Keratinocyte (primary cell): ENCODE results near the gene DNASE1. TPM values are rescaled to one million over a fixed set of nuclear protein-coding genes. Genes with fewer than 3 reads are reported as not detected.

Experiments used
- DNase-seq: peaks from one replicate; pipeline ENCODE4 v3.0.0-alpha.2; 2011; ENCODE audit warnings: low read depth, missing footprints, low spot score
- FAIRE-seq: peaks from 2 replicates; lab custom pipeline; 2011; peaks lifted over from hg19 to GRCh38; lab: Jason Lieb, UNC
- H2AFZ ChIP-seq: 2 replicates; pipeline ENCODE4 v1.6.0; 2012; ENCODE audit warnings: low read length, control low read depth, inconsistent platforms; ENCODE audit not compliant: control insufficient read depth
- H3K27ac ChIP-seq: 2 replicates; pipeline ENCODE4 v1.5.1; 2011; ENCODE audit warnings: low read length; ENCODE audit not compliant: control insufficient read depth, insufficient read depth
- H3K27me3 ChIP-seq: 3 replicates; pipeline ENCODE4 v1.6.0; 2011; ENCODE audit warnings: low read length; ENCODE audit not compliant: control insufficient read depth, insufficient read depth; ENCODE audit errors: extremely low read depth
- H3K36me3 ChIP-seq, 2 experiments: 2 replicates in 1 of 2; 3 replicates in 1 of 2; pipeline ENCODE4 v1.5.1; 2011; ENCODE audit warnings: low read length in 2 of 2, mild to moderate bottlenecking in 1 of 2; ENCODE audit not compliant: control insufficient read depth in 2 of 2, insufficient read depth in 2 of 2; ENCODE audit errors: extremely low read depth in 1 of 2
- H3K4me1 ChIP-seq: 3 replicates; pipeline ENCODE4 v1.5.1; 2011; ENCODE audit warnings: low read length; ENCODE audit not compliant: control insufficient read depth, insufficient read depth; ENCODE audit errors: extremely low read depth
- H3K4me2 ChIP-seq: 3 replicates; pipeline ENCODE4 v1.6.0; 2011; ENCODE audit warnings: low read depth, low read length; ENCODE audit not compliant: control insufficient read depth, insufficient read depth; ENCODE audit errors: extremely low read depth
- H3K4me3 ChIP-seq, 3 experiments: fragments of 200-600 bp in 1 of 3; sonication (generic) in 1 of 3; 2 replicates in 2 of 3; 3 replicates in 1 of 3; pipeline ENCODE4 v1.5.1; 2011 to 2016; ENCODE audit warnings: low read length in 3 of 3, mild to moderate bottlenecking in 3 of 3, control low read depth in 2 of 3, inconsistent platforms in 1 of 3, low read depth in 1 of 3, mixed read lengths in 1 of 3, mixed run types in 1 of 3, moderate library complexity in 1 of 3; ENCODE audit not compliant: control insufficient read depth in 2 of 3, insufficient read depth in 2 of 3; ENCODE audit errors: extremely low read depth in 1 of 3
- H3K79me2 ChIP-seq: 2 replicates; pipeline ENCODE4 v1.6.0; 2012; ENCODE audit warnings: low read length; ENCODE audit not compliant: control insufficient read depth, insufficient read depth
- H3K9ac ChIP-seq: 3 replicates; pipeline ENCODE4 v1.6.0; 2011; ENCODE audit warnings: low read length; ENCODE audit not compliant: control insufficient read depth, insufficient read depth; ENCODE audit errors: extremely low read depth
- H3K9me1 ChIP-seq: 3 replicates; pipeline ENCODE4 v1.6.0; 2011; ENCODE audit warnings: low read length; ENCODE audit not compliant: control insufficient read depth, insufficient read depth; ENCODE audit errors: extremely low read depth
- H3K9me3 ChIP-seq: 2 replicates; pipeline ENCODE4 v1.5.1; 2012; ENCODE audit warnings: low read depth, low read length; ENCODE audit not compliant: control insufficient read depth
- H4K20me1 ChIP-seq: 3 replicates; pipeline ENCODE4 v1.6.0; 2011; ENCODE audit warnings: low read length; ENCODE audit not compliant: control insufficient read depth, insufficient read depth; ENCODE audit errors: extremely low read depth
- EZH2 ChIP-seq: IDR thresholded peaks from one replicate; pipeline ENCODE4 v1.6.1; 2012; ENCODE audit warnings: inconsistent platforms, mild to moderate bottlenecking, low read length, moderate library complexity
- dilution Hi-C: fragments of 300-500 bp; cut with MboI; formaldehyde crosslinking; loops from one replicate; pipeline ENCODE4 v1.7.0; 2020; ENCODE audit warnings: low sequenced_read_pairs; ENCODE audit not compliant: extremely low pct_ligation_motif_present
- polyA plus RNA-seq, 5 experiments: library from polyadenylated mRNA; depleted of rRNA in 3 of 5; stranded (reverse) in 3 of 5; stranded (forward) in 1 of 5; unstranded in 1 of 5; fragments of >200 nt; gene quantifications; 1 replicate in 1 of 5; 2 replicates in 3 of 5; 3 replicates in 1 of 5; pipeline versions ENCODE4 v1.2.1 to v1.2.3, GENCODE V29; 2011 to 2012; ENCODE audit warnings: missing spikeins in 2 of 5, low read depth in 1 of 5, low replicate concordance in 1 of 5
- TF ChIP-seq, protein P1 (sequence below), 3 experiments: IDR thresholded peaks in 1 of 3; conservative IDR thresholded peaks in 1 of 3; optimal IDR thresholded peaks in 1 of 3; 2 replicates in 2 of 3; 3 replicates in 1 of 3; pipeline versions ENCODE3 to v1.5.1; 2011; ENCODE audit warnings: low read length in 3 of 3, mild to moderate bottlenecking in 3 of 3, moderate library complexity in 2 of 3, control low read depth in 1 of 3, inconsistent platforms in 1 of 3; ENCODE audit not compliant: insufficient read depth in 2 of 3; ENCODE audit errors: extremely low read depth in 1 of 3

The DNASE1 gene
- polyA plus RNA-seq, 1 donor (not counting 4 experiments of a cell fraction or from before 2014, with no cell fraction given), result 5.2 TPM

DNA sequence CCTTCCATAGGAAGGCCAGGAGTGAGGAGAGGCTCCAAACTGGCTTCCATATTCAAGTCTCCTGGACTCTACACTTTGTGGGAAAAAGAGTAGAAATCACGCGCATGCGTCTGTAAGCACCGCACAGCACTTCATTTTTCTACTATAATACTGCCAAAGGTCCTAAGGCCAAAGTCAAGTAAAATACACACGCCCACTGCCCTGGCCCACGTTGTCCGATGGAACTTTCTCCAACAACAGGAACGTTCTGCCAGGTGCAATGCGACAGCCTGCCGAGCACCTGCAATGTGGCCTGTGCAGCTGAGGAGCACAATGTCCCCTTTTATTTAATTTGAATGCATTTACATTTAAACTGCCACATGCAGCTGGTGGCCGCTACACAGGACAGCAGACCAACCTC lies 23.5 kb downstream of the DNASE1 start:
- H3K4me3 ChIP-seq, result no peak overlapping the region
- DNase-seq (no peak), FAIRE-seq (no peak)
- H4K20me1 ChIP-seq, result no peaks in the 10 kb centered on the region
- no peaks in the 10 kb centered on the region for H3K27me3 ChIP-seq
- H3K9me1 ChIP-seq, result no peaks in the 10 kb centered on the region
- no peaks in the 10 kb centered on the region for H3K79me2 ChIP-seq
- TF ChIP-seq, protein P1, sequence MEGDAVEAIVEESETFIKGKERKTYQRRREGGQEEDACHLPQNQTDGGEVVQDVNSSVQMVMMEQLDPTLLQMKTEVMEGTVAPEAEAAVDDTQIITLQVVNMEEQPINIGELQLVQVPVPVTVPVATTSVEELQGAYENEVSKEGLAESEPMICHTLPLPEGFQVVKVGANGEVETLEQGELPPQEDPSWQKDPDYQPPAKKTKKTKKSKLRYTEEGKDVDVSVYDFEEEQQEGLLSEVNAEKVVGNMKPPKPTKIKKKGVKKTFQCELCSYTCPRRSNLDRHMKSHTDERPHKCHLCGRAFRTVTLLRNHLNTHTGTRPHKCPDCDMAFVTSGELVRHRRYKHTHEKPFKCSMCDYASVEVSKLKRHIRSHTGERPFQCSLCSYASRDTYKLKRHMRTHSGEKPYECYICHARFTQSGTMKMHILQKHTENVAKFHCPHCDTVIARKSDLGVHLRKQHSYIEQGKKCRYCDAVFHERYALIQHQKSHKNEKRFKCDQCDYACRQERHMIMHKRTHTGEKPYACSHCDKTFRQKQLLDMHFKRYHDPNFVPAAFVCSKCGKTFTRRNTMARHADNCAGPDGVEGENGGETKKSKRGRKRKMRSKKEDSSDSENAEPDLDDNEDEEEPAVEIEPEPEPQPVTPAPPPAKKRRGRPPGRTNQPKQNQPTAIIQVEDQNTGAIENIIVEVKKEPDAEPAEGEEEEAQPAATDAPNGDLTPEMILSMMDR (optimal IDR thresholded peaks at IDR 0.05 in 1 of 3, IDR thresholded peaks at IDR 0.05 in 1 of 3, conservative IDR thresholded peaks at IDR 0.05 in 1 of 3; ENCODE audit: extremely low read depth in 1 of 3, insufficient read depth in 2 of 3, low read length in 3 of 3), result no peak
- no peak for TF ChIP-seq EZH2
- H3K4me2 ChIP-seq, result no peak overlapping the region
- no peak overlapping the region for H3K9ac ChIP-seq
- dilution Hi-C loops, result no loop called here
- no peak overlapping the region for H3K27ac ChIP-seq
- no peaks in the 10 kb centered on the region for H3K9me3 ChIP-seq
- no peak overlapping the region for H2AFZ ChIP-seq
- H3K4me1 ChIP-seq, result no peaks in the 10 kb centered on the region
- peaks cover 22 to 31% of the 10 kb centered on the region in 2 experiments for H3K36me3 ChIP-seq

DNA sequence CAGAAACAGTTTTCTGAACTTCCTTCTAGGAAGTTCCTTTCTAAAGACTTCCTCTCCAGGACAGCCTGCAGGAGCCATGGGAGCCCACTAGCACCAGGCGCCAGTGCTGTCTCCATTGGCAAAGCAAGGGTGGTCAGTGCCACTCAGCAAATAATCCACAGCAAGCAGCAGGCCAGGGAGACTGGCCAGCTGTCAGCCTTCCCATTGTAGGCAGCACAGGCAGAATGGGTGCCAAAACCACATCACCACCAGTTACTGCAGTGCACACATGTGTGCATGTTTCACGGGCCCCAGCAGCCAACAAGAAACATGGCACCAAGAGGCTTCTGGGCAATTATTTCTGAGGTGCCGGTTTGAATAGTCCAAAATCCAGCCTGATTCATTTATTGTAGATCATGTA lies 26.7 kb downstream of the DNASE1 start:
- FAIRE-seq, result no peak
- H3K4me1 ChIP-seq, result no peaks in the 10 kb centered on the region
- H4K20me1 ChIP-seq, result no peaks in the 10 kb centered on the region
- no peak overlapping the region for H3K9ac ChIP-seq
- H3K4me2 ChIP-seq, result no peak overlapping the region
- H3K36me3 ChIP-seq, result peaks cover 25 to 26% of the 10 kb centered on the region in 2 experiments
- DNase-seq, result no peak
- H3K9me1 ChIP-seq, result no peaks in the 10 kb centered on the region
- no peak overlapping the region for H3K4me3 ChIP-seq
- no peaks in the 10 kb centered on the region for H3K9me3 ChIP-seq
- no peaks in the 10 kb centered on the region for H3K27me3 ChIP-seq
- TF ChIP-seq, protein P1 (optimal IDR thresholded peaks at IDR 0.05 in 1 of 3, IDR thresholded peaks at IDR 0.05 in 1 of 3, conservative IDR thresholded peaks at IDR 0.05 in 1 of 3; ENCODE audit: extremely low read depth in 1 of 3, insufficient read depth in 2 of 3, low read length in 3 of 3), result no peak
- no peak for TF ChIP-seq EZH2
- no peak overlapping the region for H2AFZ ChIP-seq
- dilution Hi-C loops, result no loop called here
- no peak overlapping the region for H3K27ac ChIP-seq
- no peaks in the 10 kb centered on the region for H3K79me2 ChIP-seq
